GM18858 (cell line): ENCODE results near the gene NPTN.
"Not testable (repeated sequence)": the region's sequence is repeated elsewhere in the genome, so short reads cannot be mapped to it uniquely, and the experiment has no call there.

Experiments
- ATAC-seq: cut with Tn5 transposase; IDR thresholded peaks from one replicate; pipeline ENCODE4 v1.9.1; 2021; ENCODE audit not compliant: unreplicated experiment

The NPTN gene

DNA sequence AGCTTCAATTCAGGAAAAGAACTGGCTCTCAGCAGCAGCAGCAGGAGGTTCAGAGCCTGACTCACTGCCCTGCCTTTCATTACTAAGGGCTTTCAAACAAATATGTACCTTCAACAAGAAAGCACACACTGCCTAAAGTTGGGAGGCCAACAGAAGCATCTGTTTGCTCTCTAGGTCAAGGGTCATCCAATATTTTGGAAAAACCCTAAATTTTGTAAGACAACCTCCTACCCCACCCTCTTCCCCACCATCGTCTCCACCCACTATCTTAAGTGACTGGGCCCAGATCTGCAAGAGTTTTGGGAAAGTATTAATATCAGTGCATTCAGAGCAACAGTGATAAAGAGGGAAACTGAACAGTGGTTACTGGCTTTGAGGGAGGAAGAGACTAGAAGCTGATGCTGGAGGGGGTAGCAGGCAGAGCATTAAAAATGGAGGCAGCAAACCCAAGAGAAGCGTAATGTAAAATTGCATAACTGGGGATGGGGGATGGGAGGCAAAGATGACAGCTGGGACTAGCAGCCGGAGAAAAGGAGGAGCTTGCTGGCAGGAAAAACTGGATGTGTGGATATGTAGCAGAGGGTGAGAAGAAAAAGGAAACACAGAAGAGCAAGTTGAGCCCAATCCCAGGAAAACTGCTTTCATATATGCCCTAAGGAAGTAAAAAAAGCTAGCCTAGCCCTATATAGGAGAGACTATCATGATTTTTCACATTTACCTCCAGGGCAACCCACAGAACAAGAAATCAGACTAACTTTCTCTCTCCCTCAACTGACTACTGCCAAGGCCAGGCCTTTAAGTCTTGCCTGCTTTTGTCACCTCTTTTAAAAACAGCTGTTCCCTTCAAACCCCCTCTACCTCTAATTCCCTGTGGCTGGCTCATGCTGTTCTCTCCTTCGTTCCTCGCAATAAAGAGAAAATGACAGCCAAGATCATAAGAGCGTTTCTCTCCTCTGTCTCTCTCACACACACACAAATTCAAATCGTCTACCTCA lies 31.4 kb downstream of the NPTN start:
- no peak for ATAC-seq

DNA sequence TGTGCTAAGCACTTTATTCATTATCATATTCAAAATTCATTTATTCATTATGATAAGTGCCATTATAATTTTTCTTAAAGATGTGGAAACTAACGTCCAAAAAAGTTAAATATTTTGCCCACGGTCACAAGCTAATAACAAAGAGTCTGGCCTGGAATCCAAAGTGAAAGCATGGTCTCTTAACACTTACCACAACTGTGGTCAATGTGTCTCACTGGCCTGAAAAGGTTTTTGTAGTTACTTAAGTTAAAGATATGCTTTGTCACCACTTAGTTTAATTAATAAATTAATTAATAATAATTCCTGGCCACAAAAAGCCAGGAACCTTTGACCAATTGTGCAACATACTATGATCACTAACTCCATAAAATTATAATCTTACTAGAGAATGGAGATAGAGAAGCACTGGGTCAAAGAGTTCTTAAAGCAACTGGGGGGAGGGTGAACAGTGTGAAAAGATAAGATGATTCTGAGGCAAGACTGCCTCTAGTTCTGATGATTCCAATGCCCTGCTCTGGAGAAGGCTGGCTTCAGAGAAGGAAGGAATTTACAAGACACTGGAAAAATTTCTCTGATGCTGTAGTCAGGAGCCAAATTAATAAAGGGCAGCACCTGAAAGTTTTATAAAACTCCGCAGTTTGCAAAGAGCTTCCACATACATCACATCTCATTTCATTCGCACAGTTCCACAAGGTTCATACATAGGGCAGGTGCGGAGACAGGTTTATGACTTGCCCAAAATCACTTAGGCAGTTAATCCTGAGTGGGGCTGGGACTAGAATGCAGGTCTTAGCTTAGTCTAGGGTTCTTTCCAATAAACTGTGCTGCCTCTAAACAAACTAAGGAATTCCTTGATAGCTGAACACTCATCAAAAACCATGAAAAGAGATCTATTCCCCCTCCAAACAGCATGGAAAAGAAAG lies 32.5 kb downstream of the NPTN start:
- ATAC-seq, result no peak

DNA sequence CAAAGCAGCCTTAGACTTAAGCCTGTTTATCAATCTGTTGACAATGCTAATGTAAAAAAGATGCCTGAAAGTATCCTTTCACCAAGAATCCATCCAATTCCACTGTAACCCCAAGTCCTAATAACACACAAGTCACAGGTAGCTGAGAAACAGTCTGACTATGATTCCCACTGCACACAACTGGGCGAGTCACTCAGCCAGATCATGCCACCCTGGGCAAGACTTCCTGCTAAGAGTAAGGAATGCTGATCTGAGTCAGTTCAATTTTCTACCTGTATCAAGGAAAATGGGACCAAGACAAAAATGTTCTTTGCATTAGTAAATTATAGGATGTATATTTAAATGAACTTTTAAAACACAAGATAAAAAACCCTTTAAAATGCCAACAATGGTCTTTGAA lies 33.3 kb downstream of the NPTN start:
- ATAC-seq, result no peak

DNA sequence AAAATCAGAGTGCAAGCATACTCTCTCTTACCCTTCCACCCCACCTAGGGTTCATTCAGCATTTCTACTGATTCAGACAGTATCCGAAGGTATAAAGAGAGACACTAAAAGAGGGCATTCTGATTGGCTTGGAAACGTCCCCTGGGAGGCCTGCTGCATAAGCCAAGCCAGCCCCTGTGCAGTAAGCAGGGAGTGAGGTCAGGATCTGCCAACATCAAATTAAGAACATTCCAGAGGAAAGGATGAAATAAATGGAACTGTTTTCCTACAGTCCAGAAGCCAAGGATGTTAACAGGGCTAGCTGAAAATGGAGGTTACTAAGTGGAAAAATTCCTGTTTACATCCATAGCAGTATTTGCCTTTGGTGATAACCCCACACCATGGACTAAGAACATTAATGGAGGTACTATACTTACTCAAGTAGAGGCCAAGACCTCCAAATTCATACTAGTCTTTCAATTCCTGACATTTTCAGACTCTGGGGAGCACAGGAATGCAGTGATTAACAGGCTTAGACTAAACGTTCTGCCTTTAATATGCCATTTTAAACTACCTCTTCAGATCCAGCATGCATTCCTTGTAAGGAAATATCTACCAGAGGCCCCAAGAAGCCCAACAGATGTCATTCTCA lies 34.5 kb downstream of the NPTN start:
- no peak for ATAC-seq

DNA sequence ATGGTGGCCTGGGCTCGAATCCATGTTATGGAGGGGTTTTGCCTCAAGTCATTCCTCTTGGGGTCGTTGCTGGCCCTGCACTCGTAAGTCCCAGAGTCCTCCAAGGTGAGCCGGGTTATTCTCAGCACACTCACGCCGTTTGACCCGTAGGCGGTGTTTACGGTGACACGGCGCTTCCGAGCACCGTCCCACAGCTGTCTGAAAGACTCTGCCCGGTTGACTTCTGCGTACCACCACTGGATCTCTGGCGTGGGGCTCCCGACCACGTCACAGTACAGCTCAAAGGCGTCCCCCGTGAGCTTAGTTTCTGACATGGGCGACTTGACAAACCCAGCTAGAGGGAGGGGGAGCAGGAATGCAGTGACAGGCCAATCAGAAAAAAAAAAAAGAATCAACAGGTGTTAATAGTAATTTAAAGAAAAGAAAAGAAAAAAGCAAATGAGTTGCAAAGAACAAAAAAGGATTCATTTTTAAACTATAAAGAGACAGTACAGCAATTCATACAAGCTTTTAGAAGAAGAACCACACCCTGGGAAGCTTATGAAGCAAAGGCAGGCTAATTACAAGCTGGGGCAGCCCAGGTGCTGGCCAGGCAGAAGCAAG lies 36.1 kb downstream of the NPTN start:
- ATAC-seq, result no peak

DNA sequence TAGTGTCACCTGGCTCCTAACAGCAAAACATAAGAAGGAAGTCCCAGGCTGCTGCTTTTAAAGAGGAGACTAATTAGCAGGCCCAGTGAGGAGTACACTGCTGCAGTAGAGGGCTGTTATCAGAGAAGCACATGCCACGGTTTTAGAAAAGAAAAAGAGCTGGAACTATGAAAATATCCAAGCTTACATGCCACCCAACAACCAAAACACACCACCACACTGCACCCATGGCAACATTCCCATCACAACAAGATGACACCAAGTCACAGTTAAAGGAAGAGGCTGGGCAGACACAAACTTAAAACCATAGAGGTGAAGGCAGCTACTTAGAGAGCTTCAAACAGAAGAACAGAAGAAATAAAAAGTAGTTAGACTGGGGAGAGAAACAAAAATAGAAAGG lies 37.0 kb downstream of the NPTN start:
- no peak for ATAC-seq

DNA sequence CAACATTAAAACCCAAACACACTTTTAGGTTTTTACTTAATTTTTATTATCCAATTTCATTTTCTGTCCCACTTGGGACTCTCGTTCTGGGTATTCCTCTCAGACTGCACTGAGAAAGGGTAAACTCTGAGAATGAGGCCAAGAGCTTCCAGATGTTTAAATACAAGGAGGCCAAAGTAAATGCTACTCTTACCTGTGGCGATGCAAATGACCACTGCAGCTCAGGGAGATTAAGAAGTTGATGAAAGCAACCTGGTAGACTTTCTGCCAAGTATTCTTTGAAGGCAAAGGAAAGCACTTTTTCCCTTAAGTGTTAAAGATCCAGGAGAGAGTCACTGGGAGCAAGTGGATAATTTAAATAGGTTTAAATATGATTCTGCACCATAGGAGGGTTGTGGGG lies 39.1 kb downstream of the NPTN start:
- no peak for ATAC-seq

DNA sequence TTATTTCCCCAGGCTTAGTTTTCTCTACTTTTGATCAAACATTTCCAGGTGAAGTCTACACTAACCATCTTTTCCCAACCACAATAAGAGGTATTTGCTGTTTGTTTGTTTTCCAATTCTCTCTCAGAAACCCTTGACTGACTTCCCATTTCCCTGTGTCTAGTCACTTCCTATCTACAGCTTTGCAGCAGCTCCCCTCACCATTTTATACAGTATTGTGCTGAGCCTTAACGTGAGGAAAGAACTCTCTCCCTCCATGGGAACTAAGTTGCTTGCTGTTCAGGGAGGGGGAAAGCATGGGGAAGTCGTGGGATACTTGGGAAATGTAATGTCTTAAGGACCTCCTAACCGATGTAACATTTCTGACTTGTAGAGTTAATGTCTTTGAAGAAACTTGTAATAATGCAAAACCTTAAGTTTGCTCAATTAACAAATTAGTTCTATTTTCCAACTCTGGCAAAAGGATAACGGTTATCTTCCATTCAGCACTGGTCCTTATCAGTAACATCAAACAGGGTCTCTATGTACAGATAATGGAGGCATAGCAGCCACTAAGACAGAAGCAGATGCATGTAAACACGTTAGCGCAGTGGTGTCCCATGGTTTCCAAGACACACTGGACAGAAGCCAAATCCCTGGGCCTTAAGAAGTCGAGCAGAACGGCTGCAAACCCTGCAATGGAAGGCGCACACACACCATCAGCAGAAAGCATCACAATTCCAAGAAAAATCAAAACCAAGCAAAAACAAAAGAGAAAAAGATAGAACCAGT lies 39.7 kb downstream of the NPTN start:
- no peak for ATAC-seq

DNA sequence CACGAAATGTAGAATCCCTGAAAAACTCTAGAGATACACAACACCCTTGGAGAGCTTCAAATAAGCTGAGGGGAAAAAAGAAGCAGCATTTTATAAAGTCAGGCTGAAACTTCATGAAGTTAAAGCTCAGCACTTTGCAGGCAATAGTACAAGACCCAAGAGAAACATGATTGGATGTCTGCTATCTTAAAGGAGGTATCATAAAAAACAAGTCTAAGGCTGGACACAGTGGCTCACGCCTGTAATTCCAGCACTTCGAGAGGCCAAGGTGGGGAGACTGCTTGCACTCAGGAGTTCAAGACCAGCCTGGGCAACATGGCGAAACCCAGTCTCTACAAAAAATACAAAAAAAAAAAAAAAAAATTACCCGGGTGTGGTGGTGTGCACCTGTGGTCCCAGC lies 42.9 kb downstream of the NPTN start:
- no peak for ATAC-seq

DNA sequence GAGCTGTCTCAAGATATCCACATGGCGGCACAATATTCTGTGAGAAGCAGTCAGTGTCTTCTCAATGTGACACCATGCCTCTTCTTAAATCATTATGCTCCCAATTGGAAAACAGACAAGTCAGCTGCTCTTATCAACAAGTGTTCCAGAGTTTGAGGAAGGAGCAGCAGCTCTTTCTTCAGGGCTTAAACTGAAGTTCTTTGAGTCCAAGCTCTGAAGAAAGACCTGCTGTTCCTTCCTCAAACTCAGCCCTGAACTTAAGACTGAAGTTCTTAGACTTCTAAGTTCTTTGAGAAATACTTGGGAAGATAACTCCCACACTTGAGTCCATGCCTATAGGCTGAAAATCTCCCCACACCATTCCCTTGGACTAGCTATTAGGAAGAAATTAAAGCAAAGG lies 43.4 kb downstream of the NPTN start:
- no peak for ATAC-seq

DNA sequence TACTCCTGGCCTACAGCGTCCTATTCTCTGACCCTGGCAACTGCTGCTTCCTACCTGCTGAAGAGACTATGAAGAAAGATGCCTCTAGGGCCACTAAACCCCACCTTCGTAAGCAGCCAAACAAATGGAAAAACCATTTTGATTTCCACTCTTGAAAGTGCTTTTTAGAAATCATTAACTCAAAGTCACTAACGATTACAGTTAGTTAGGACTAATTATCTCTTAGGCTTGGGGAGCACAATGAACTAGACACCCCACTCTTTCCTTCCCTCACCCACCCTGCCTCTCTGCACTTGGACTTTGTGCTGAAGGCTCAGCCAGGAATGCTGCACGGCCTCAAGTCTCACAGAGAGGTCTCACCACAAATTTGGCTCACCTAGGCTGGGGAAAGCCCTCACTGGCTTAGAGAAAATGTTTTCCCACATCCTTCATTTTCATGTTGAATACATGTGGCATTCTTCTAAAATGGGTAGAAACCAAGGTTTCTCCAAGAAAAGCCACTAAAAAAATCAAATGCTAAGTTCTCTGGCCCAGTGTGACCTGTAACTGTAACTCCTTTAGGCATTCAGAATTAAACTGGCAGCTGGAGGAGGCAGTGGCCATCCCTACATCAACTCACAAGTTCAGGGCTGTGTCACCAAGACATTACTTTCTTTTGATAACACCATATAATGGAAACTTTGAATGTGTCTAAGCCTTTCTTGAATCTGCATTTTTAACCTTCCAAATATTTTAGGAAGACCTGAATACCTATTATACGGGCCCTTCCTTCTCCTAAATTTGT lies 47.1 kb downstream of the NPTN start:
- no peak for ATAC-seq

DNA sequence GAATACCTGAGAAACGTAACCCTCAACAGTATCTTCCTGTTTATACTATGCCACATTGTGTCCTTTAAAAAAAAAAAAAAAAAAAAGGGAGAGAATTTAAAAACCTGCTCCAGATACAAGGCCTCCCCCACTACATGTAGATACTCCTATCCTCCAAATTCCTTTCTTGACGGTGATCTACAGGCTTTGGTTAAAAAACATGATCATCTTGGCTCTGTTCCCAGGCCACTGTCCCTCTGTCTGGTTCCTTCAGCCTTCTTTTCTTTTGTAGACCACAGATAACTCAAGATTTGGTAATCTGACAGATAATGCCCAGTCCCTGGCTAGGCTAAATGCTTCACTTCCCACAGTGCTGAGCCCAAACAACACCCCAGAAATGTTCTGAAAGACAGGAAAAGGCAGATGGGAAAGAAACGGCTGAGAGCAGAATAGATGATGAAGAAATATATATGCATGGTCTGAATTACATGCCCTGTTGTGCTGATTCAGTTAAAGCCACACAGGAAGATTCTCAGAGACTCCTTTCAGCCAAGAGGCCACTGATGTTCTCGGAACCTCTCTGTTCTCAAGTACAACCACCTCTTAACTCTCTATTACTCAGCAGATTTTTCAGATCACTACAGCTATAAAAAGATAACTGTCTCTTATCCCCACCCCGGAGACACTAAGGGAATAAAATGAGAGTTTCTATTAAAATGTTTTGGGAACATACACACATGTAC lies 48.3 kb downstream of the NPTN start:
- no peak for ATAC-seq

DNA sequence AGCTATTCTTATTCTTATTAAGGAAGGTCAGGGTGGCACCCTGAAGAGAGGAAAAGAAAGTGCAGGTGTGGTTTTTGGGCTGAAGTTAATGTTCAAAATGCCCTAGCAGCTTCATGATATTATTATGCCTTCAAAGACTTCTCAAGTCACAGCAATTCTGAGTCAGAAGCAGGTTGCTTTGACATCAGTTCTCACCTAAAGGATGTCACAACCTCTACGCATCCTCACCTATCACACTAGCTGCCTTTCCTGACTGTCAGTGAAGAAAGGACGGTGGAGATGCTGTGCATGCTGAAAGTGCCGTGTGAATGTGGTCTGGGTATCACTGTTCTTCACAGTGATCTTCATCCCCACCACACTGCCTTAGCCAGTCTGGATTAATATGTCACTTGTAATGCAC lies 49.6 kb downstream of the NPTN start:
- ATAC-seq, result no peak

DNA sequence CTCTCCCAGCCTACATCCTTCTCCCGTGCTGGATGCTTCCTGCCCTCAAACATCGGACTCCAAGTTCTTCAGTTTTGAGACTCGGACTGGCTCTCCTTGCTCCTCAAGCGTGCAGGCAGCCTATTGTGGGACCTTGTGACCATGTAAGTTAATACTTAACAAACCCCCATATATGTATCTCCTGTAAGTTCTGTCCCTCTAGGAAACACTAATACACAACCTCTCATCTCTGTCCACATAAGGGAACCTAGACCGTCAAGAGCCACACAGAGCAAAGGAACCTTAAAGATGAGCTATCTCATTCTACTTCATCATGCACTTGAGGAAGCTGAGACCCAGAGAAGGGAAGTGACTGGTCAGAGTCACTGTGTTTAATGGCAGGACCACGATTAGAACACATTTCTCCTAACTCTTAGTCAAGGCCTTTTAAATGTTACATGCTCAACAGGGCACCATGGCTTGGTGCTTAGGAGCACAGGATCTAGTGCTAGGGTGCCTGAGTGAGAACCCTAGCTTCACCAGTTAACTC lies 50.3 kb downstream of the NPTN start:
- no peak for ATAC-seq

DNA sequence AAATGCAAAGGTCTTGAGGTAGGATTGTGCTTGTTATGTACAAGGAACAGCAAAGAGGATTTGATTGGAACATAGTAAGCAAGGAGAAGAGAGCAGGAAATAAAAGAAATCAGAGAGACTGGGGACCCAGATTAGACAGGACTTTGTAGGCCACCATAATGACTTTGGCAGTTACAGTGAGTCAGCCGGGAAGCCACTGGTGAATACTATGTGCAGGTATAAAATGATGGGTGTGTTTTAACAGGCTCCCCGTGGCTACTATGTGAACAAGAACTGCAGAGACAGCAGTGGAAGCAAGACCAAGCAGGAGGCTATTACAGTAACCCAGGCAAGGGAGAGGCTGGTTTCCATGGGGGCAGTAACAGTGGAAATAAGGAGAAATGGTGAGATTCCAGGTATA lies 55.2 kb downstream of the NPTN start:
- ATAC-seq, result no peak

DNA sequence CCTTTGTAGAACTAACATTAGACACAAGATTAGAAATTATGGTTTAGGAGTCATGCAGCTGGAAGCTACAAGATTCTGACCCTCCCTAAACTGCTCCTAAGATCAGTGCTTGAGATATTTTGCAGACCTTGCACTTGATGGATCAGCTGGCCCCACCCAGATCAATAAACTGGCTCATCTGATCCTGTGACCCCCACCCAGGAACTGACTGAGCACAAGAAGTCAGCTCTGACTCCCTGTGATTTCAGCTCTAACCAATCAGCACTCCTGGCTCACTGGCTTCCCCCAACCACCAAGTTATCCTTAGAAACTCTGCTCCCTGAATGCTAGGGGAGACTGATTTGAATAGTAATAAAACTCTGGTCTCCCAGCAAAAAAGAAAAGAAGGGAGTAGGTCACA lies 55.6 kb downstream of the NPTN start:
- ATAC-seq, result not testable (repeated sequence)

DNA sequence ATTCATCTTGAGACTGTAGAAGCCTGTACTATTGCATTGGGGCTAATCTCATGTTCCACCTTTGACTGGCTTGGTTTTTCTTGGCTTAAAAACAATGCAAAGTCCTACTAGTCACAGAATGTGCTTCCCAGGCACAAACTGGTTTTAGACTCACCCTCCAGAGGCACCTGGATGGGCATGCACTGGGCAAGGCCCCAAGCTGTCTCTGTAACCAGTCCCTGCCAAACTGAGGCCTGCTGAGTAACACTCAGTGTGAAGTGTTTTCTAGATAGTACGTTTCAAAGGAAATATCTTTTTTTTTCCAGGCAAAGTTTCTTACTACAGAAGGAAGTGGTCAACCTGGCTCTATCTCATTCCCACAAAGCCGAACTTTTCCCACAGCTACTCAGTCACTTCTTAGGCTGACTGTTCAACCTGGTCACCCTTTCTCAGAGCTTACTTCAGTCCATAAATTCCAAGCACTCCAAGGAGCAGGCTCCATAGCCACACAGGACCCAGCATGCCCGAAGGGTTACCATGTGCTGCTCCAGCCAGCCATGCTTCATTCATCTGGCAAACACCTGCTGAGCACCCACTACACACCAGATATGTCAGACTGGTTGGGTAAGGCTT lies 57.4 kb downstream of the NPTN start:
- ATAC-seq, result no peak

DNA sequence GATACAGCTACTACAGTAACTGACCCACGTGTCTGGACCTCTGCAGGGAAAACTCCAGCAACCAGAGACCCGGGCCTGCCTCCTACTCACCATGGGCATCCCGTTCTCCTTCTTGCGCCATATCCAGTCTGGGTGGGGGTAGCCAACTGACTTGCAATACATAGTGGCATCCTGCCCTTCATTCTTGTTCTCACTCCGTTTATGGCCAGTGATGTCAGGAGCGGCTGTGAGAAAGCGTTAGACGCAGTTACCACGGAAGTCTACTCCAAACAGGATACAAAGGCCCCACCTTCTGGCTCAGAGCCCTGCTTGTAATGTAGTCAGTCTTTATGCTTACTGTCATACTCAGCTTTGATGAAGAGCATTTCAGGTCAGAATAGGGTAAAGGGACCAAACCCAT lies 59.6 kb downstream of the NPTN start:
- no peak for ATAC-seq
